RWPE1 (cell line): Measurements from ENCODE around the gene UBE2G2.
"Not testable (repeated sequence)": the region's sequence is repeated elsewhere in the genome, so short reads cannot be mapped to it uniquely, and the experiment has no call there.

Experiments
- CTCF ChIA-PET: fragments of 350-600 bp; sonication (Branson Sonifier 250); formaldehyde crosslinking; extraction: SDS; loops from one replicate; lab custom pipeline; 2021; lab: Yijun Ruan, JAX
- POLR2A ChIA-PET: fragments of 400-600 bp; formaldehyde crosslinking; extraction: SDS; loops from one replicate; lab custom pipeline; 2020; ENCODE audit warnings: antibody characterized with exemption; ENCODE audit not compliant: low non-redundant PET; lab: Yijun Ruan, JAX
- DNase-seq: peaks from one replicate; pipeline ENCODE4 v3.0.0; 2012; ENCODE audit warnings: low spot score
- H3K27ac ChIP-seq: fragments of 450-650 bp; 2 replicates; pipeline ENCODE4 v1.5.1; 2017
- TF ChIP-seq, protein P1 (sequence below): fragments of 450-650 bp; conservative IDR thresholded peaks from 2 replicates; pipeline ENCODE4 v1.5.1; 2017; ENCODE audit warnings: low read depth, mild to moderate bottlenecking

Gene UBE2G2

DNA sequence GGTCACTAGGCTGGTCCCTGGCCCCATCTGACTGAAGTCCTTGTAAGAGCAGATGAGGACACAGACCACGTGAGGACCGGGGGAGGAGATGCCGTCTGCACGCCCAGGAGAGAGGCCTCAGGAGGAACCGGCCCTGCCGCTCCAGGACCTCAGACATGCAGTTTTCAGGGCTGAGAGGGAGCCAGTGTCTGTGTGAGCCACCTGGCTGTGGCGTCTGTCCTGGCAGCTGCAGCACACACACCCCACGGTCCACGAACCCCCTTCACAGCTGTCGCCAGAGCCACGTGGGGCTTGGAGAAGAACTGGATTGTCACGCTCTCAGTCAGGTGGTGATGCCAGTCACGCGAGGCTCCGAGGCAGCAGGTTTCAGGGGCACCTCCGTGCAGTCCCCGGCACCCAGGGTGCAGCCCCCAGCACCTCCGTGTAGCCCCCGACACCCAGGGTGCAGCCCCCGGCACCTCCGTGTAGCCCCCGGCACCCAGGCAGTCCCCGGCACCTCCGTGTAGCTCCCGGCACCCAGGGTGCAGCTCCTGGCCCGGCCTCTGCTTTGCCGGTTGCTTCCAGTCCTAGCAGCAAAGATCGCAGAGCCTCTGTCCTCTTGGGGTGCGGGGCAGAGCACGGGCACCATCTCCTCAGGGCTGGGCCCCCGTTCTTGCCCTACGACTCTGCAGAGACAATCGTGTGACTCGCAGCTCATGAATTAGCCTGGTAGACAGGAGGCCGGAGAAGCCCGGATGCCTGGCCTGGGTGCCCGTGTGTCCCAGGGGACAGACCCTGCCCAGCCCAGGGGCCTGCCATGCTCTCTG is 35.2 kb upstream of the UBE2G2 start:
- no peak overlapping the region for H3K27ac ChIP-seq
- POLR2A ChIA-PET: no interaction called here
- DNase-seq: no peak
- TF ChIP-seq, protein P1, sequence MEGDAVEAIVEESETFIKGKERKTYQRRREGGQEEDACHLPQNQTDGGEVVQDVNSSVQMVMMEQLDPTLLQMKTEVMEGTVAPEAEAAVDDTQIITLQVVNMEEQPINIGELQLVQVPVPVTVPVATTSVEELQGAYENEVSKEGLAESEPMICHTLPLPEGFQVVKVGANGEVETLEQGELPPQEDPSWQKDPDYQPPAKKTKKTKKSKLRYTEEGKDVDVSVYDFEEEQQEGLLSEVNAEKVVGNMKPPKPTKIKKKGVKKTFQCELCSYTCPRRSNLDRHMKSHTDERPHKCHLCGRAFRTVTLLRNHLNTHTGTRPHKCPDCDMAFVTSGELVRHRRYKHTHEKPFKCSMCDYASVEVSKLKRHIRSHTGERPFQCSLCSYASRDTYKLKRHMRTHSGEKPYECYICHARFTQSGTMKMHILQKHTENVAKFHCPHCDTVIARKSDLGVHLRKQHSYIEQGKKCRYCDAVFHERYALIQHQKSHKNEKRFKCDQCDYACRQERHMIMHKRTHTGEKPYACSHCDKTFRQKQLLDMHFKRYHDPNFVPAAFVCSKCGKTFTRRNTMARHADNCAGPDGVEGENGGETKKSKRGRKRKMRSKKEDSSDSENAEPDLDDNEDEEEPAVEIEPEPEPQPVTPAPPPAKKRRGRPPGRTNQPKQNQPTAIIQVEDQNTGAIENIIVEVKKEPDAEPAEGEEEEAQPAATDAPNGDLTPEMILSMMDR: no peak
- CTCF ChIA-PET: interaction anchor here (0.6 kb wide), 2 partner anchors 58 to 1648 kb away, joined by 8 read pairs; no protein-coding TSS in a partner anchor

DNA sequence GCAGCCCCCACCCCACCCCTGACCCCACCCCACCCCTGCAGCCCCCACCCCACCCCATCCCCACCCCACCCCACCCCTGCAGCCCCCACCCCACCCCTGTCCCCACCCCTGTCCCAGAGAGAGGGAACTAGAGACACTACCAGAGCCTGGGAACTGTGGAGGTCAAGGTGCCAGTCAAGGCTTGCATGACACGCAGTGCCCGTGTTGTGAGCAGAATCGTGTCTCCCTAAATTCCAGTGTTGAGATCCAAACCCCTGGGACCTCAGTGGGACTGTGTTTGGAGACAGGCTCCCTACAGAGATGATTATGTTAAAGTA is 34.7 kb upstream of the UBE2G2 start:
- no peak for DNase-seq
- TF ChIP-seq, protein P1: no peak
- no peak overlapping the region for H3K27ac ChIP-seq
- POLR2A ChIA-PET: no interaction called here
- CTCF ChIA-PET: no interaction called here

DNA sequence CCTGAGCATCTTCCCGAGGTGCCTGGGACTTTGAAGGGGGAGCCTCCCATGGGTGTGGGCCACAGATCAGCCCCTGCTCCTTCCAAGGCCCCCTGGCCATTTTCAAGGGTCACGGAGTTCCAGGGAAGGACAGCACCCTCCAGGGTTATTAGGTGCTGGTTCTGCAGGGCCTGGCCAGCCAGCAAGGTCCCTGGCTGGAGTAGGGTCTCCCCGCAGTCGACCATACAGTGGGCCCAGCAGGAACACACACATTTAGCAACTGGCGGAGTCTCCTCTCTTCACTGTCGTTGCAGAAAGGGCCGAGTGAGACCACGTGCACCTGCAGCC is 34.0 kb upstream of the UBE2G2 start:
- no peak for DNase-seq
- TF ChIP-seq, protein P1: no peak
- ChIA-PET POLR2A (no interaction called here), CTCF (interaction anchor here (1.0 kb wide), 1 partner anchor 35 kb away, joined by 4 read pairs; no protein-coding TSS in a partner anchor)
- H3K27ac ChIP-seq: no peak overlapping the region

DNA sequence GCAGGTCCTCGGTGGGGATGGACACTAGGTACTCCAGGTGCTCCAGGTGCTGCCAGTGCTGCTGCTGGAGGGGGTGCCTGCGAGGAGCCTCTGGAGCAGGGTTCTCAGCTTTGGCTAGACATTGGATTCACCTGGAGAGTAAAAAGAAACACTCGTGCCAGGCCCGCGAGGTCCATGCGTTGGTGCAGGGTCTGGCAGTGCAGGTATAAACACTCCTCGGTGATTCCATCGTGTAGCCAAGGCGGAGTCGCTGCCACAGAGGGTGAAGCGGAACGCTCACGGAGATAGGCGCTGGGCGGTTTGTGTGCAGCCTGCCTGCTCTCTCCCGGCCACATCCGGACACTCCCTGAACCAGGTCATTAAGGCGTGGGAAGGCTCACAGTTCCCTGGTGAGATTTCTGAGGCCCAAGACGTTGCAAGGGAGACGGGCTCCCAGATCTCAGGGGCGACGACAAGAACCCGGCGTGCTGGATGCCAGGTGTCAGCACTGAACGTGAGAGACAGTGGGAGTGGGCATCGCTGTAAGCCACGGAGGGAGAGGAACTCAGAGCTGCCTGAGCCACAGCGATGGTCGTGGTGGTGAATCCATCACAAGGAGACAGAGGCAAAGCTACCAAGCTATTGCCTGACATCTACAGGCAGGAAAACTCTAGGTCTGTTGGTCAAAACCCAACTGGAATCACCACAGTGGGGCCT is 33.5 kb upstream of the UBE2G2 start:
- no peak for DNase-seq
- CTCF ChIA-PET: interaction anchor here (1.0 kb wide), 1 partner anchor 35 kb away, joined by 4 read pairs; no protein-coding TSS in a partner anchor
- TF ChIP-seq, protein P1: no peak
- POLR2A ChIA-PET: no interaction called here
- no peak overlapping the region for H3K27ac ChIP-seq

DNA sequence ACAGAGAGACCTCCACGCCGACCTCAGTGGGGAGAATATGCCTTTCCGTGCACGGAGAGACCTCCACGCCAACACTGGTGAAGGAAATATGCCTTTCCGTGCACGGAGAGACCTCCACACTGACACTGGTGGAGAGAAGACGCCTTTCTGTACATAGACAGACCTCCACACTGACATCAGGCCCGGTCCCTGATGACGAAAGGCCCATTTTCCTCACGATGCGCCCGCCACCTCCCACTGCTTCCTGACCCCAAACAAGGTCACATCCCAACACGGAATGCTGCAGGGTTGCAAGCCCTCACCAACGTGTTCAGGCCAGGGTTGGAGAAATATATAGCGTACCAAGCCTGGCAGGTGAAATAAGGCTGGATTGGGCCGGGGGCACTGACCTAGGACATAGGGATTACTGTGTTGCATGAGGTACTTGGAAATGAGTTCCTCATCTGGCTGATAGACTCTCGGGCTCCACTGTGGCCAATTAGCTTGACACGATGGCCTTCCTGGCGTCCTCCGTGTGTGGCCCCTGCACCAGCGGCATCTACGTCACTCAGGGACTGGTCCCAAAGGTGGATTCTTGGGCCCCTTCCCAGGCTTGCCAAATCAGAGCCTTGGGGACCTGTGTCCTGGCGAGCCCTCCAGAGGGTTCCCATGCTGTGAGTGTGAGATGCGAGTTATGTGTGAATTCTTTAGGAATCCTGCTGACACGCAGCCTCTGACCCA is 32.8 kb upstream of the UBE2G2 start:
- H3K27ac ChIP-seq: no peak overlapping the region
- POLR2A ChIA-PET: no interaction called here
- TF ChIP-seq, protein P1: no peak
- no peak for DNase-seq
- CTCF ChIA-PET: no interaction called here

DNA sequence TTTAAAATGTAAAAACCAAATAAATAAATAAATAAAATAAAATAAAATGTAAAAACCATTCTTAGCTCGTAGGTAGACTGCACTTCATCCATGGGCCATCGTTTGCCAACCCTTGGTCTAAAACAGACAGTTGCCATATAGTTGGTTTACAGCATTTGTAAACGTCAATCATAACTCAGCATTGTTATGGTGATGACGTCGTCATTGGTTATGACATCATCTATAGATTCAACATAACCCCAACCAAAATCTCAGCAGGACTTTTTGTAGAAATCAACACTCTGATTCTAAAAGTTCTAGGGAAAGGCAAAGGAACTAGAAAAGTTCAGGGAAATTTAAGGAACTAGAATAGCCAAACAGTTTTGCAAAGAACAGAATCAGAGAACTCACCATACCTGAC is 32.0 kb upstream of the UBE2G2 start:
- CTCF ChIA-PET: no interaction called here
- TF ChIP-seq, protein P1: no peak
- POLR2A ChIA-PET: no interaction called here
- H3K27ac ChIP-seq: no peak overlapping the region
- DNase-seq: no peak

DNA sequence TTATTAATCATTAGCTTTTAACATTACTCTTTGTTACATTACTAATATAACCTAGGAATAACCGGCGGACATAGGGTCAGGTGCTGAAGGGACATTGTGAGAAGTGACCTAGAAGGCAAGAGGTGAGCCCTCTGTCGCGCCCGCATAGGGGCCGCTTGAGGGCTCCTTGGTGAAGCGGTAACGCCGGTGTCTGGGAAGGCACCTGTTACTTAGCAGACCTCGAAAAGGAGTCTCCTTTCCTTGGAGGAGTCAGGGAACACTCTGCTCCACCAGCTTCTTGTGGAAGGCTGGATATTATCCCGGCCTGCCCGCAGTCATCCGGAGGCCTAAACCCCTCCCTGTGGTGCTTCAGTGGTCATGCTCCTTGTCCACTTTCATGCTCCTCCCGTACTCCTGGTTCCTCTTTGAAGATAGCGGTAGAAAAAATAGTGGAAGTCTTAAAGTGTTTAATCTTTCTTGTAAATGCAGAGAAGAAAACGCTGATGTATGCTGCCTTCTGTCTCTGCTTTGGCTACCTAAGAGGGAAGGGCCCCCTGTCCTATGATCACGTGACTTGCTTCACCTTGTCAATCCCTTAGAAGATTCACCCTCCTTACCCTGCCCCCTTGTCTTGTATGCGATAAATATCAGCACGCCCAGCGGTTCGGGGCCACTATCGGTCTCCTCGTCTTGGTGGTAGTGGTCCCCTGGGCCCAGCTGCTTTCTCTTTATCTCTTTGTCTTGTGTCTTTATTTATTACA is 31.1 kb upstream of the UBE2G2 start:
- H3K27ac ChIP-seq, POLR2A ChIA-PET, DNase-seq: not testable (repeated sequence)
- CTCF ChIA-PET: interaction anchor here (0.9 kb wide), 1 partner anchor 166 kb away, joined by 3 read pairs; the partner anchor contains the start of gene KRTAP12-2
